ENCODE results near the gene IGSF21.

DNA sequence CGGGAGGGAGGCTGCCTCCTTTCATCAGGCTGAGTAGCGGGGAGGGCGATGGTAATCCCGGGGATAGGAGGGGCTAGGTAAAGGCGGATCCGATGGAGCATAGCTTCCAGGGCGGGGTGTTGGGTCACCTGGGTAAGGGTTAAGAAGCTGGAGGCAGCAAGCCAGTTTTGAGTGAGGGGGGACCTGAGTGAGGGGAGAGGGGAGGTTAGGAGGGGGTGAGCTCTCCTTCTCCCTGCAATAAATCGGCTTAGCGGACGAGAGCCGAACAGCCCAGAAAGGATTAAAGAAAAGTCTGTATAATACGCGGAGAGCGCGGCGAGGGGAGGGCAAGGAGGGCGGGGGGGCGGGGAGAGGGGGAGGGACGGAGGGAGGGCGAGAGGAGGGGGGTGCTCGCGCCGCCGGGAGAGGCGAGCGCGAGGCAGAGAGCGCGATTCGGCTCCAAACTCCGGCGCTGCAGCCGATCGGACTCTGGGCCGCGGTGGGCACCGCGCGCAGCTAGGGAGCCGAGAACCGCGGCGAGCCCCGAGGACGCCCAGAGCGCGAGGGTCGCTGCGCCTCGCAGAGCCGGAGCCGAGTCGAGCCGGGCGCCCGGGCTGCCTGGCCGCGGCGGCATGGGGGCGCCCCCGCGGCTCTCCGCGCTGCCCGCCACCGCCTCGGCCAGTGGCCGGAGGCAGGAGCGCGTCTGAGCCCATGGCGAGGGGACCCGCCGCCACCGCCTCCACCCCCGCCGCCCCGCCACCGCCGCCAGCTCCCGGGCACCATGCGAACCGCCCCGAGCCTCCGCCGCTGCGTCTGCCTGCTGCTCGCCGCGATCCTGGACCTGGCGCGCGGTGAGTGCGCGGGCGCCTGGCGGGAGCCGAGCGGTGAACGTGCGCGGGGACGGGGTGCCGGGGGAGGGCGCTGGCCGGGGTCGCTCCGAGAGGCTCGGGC is at the start of gene IGSF21:
- no peak for TF ChIP-seq FOXM1 (IDR thresholded peaks at IDR 0.05; ENCODE audit: borderline replicate concordance, low read depth)
- TF ChIP-seq TAF1 (IDR thresholded peaks at IDR 0.05; ENCODE audit: low read depth): no peak
- no peak for TF ChIP-seq CEBPB (IDR thresholded peaks at IDR 0.05)
- no peak for TF ChIP-seq NFIC (IDR thresholded peaks at IDR 0.05)
- no peak for TF ChIP-seq MAX (IDR thresholded peaks at IDR 0.05)
- no peak for TF ChIP-seq YY1 (IDR thresholded peaks at IDR 0.05; ENCODE audit: low read depth)
- TF ChIP-seq REST (IDR thresholded peaks at IDR 0.05; ENCODE audit: low read depth): no peak
- TF ChIP-seq EGR1 (IDR thresholded peaks at IDR 0.05): no peak

All from Ishikawa (cell line).